ENCODE measurements around the gene AAMP.

AAMP gene

GRCh38 chr2:218270721-218271486 is 967 bp upstream of the AAMP start:
- H3K4me2 ChIP-seq (ENCODE audit: low read depth, low read length, poor library complexity, severe bottlenecking) = peak overlapping the region; percentile 95
- peak overlapping the region; percentile 82 for H3K9ac ChIP-seq (ENCODE audit: low read length)
- no peak for TF ChIP-seq EZH2phosphoT487 (conservative IDR thresholded peaks at IDR 0.05; ENCODE audit: low read length)
- no peak for TF ChIP-seq CTCF (IDR thresholded peaks at IDR 0.05; ENCODE audit: insufficient read depth, low read length, poor library complexity, severe bottlenecking)
- H3K27me3 ChIP-seq (ENCODE audit: low read length) = no peaks in the 10 kb centered on the region
- peaks cover 7% of the 10 kb centered on the region for H3K79me2 ChIP-seq (ENCODE audit: insufficient read depth, low read length)
- 0 out of 2 replicates have a peak overlapping the region, but pooled peaks have one; percentile 16 for H3K27ac ChIP-seq (ENCODE audit: low read depth, low read length)
- H2AFZ ChIP-seq (ENCODE audit: low read depth, low read length, severe bottlenecking) = peak overlapping the region; percentile 89
- H3F3A ChIP-seq (ENCODE audit: insufficient read depth) = no peaks in the 10 kb centered on the region
- H3K9me2 ChIP-seq (replicated peaks; ENCODE audit: insufficient read depth, low read length) = no peaks in the 10 kb centered on the region
- H3K4me3 ChIP-seq (ENCODE audit: insufficient read depth, low read length, poor library complexity, severe bottlenecking) = peak overlapping the region; percentile 96
- H3K9me3 ChIP-seq (ENCODE audit: insufficient read depth, low read length) = no peaks in the 10 kb centered on the region
- H4K20me1 ChIP-seq (ENCODE audit: low read depth, low read length) = no peaks in the 10 kb centered on the region
- H3K36me3 ChIP-seq (ENCODE audit: low read length) = no peaks in the 10 kb centered on the region

DNA sequence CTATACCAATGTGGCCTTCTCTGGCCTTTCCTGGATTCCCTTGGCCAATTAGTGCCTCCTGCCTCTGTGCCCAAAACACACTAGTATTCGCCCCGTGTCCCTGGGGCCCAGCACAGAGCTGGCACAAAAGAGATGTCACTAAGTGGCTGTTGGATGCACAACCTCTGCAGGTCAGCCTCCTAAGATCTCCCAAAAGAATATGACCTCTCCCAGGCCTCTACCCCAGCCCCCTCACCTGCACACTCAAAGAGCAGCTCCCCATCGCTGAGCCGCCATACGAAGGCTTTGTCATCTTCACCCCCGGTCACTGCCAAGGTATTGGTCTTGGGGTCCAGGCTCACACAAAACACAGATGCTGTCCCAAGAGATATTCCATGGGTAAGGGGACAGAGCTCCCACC is 2.7 kb downstream of the AAMP start:
- Histone ChIP-seq H3K27ac (ENCODE audit: low read depth, low read length) (no peak overlapping the region), H4K20me1 (ENCODE audit: low read depth, low read length) (no peaks in the 10 kb centered on the region), H3K79me2 (ENCODE audit: insufficient read depth, low read length) (peaks cover 7% of the 10 kb centered on the region), H2AFZ (ENCODE audit: low read depth, low read length, severe bottlenecking) (no peak overlapping the region), H3K27me3 (ENCODE audit: low read length) (no peaks in the 10 kb centered on the region), H3K4me2 (ENCODE audit: low read depth, low read length, poor library complexity, severe bottlenecking) (no peak overlapping the region), H3K9ac (ENCODE audit: low read length) (no peak overlapping the region), H3F3A (ENCODE audit: insufficient read depth) (no peaks in the 10 kb centered on the region), H3K36me3 (ENCODE audit: low read length) (no peaks in the 10 kb centered on the region), H3K4me3 (ENCODE audit: insufficient read depth, low read length, poor library complexity, severe bottlenecking) (no peak overlapping the region), H3K9me2 (replicated peaks; ENCODE audit: insufficient read depth, low read length) (no peaks in the 10 kb centered on the region), H3K9me3 (ENCODE audit: insufficient read depth, low read length) (no peaks in the 10 kb centered on the region)
- TF ChIP-seq CTCF (IDR thresholded peaks at IDR 0.05; ENCODE audit: insufficient read depth, low read length, poor library complexity, severe bottlenecking) (no peak), EZH2phosphoT487 (conservative IDR thresholded peaks at IDR 0.05; ENCODE audit: low read length) (no peak)

GRCh38 chr2:218266316-218266979 is 3.5 kb downstream of the AAMP start:
- no peaks in the 10 kb centered on the region for H3F3A ChIP-seq (ENCODE audit: insufficient read depth)
- H3K9ac ChIP-seq (ENCODE audit: low read length) = no peak overlapping the region
- H3K4me3 ChIP-seq (ENCODE audit: insufficient read depth, low read length, poor library complexity, severe bottlenecking) = no peak overlapping the region
- TF ChIP-seq EZH2phosphoT487 (conservative IDR thresholded peaks at IDR 0.05; ENCODE audit: low read length) (no peak), CTCF (IDR thresholded peaks at IDR 0.05; ENCODE audit: insufficient read depth, low read length, poor library complexity, severe bottlenecking) (no peak)
- no peaks in the 10 kb centered on the region for H3K9me3 ChIP-seq (ENCODE audit: insufficient read depth, low read length)
- H3K27me3 ChIP-seq (ENCODE audit: low read length) = no peaks in the 10 kb centered on the region
- H4K20me1 ChIP-seq (ENCODE audit: low read depth, low read length) = no peaks in the 10 kb centered on the region
- H3K36me3 ChIP-seq (ENCODE audit: low read length) = no peaks in the 10 kb centered on the region
- no peak overlapping the region for H3K4me2 ChIP-seq (ENCODE audit: low read depth, low read length, poor library complexity, severe bottlenecking)
- peaks cover 7% of the 10 kb centered on the region for H3K79me2 ChIP-seq (ENCODE audit: insufficient read depth, low read length)
- H3K9me2 ChIP-seq (replicated peaks; ENCODE audit: insufficient read depth, low read length) = no peaks in the 10 kb centered on the region
- H3K27ac ChIP-seq (ENCODE audit: low read depth, low read length) = no peak overlapping the region
- H2AFZ ChIP-seq (ENCODE audit: low read depth, low read length, severe bottlenecking) = no peak overlapping the region

Data from SU-DHL-6 (cell line).